22Rv1 (cell line): Measurements from ENCODE around the gene GSG1L.

Source experiments
- H3K27ac ChIP-seq: fragments of 450-650 bp; 2 replicates; pipeline ENCODE4 v1.5.1; 2017
- ZFX ChIP-seq: fragments of 450-650 bp; IDR thresholded peaks from 2 replicates; pipeline ENCODE4 v1.6.1; 2017; ENCODE audit warnings: antibody characterized with exemption, borderline replicate concordance
- TF ChIP-seq, protein P1 (sequence below): fragments of 450-650 bp; IDR thresholded peaks from 2 replicates; pipeline ENCODE4 v1.5.1; 2017; ENCODE audit warnings: mild to moderate bottlenecking

GSG1L gene

DNA sequence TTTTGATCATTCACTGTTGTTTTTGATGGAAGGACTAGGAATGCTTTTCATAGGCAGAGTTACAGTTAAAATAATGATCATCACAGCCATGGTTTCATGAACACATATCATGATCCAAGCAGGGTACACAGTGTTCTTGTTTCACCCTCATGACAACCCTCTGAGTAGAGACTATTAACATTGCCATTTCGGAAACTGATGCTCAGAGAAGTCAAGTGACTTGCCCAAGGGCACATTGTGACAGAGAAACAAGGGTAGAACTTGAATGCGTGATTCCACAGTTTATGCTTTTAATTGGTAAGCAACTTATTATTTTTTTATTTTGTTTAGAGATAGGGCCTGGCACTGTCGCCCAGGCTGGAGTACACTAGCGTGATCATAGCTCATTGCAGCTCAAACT is 311.3 kb downstream of the GSG1L start:
- no peak for TF ChIP-seq ZFX
- TF ChIP-seq, protein P1, sequence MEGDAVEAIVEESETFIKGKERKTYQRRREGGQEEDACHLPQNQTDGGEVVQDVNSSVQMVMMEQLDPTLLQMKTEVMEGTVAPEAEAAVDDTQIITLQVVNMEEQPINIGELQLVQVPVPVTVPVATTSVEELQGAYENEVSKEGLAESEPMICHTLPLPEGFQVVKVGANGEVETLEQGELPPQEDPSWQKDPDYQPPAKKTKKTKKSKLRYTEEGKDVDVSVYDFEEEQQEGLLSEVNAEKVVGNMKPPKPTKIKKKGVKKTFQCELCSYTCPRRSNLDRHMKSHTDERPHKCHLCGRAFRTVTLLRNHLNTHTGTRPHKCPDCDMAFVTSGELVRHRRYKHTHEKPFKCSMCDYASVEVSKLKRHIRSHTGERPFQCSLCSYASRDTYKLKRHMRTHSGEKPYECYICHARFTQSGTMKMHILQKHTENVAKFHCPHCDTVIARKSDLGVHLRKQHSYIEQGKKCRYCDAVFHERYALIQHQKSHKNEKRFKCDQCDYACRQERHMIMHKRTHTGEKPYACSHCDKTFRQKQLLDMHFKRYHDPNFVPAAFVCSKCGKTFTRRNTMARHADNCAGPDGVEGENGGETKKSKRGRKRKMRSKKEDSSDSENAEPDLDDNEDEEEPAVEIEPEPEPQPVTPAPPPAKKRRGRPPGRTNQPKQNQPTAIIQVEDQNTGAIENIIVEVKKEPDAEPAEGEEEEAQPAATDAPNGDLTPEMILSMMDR, result no peak
- H3K27ac ChIP-seq, result no peak overlapping the region

DNA sequence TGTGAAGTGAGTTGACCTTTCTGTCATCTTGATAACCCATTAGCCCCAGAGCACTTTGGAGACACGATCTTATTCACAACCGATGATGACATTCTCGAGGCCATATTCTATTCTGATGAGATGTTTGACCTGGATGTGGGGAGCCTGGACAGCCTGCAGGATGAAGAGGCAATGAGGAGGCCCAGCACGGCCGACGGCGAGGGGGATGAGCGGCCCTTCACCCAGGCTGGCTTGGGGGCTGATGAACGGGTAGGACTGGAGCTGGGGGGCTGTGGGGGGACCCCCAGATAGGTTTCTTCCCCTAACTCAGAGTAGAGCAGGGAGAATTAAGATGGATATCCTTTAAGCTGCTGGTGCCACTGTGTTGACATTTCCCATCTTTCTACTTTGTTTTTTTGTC is 311.8 kb downstream of the GSG1L start:
- no peak for TF ChIP-seq ZFX
- TF ChIP-seq, protein P1, result no peak
- no peak overlapping the region for H3K27ac ChIP-seq

DNA sequence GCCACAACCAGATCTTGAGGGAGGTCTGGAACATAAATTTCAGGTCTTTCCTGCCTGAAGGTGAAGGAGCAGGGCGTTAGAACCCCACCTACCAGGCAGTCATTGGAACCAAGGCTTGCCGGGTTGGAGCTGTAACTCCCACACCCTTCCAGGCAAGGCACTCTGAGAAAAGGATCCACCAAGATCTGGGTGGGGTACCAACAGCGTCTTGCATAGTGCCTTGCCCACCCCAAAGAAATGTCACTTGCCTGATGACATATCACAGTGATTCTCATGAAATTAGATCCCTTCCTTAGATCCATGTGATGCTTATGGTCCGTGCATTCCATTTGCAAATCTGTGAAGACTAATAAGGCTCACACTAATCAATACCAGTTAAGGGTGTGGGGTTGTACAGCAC is 312.3 kb downstream of the GSG1L start:
- TF ChIP-seq ZFX, result no peak
- TF ChIP-seq, protein P1, result no peak
- H3K27ac ChIP-seq, result no peak overlapping the region

DNA sequence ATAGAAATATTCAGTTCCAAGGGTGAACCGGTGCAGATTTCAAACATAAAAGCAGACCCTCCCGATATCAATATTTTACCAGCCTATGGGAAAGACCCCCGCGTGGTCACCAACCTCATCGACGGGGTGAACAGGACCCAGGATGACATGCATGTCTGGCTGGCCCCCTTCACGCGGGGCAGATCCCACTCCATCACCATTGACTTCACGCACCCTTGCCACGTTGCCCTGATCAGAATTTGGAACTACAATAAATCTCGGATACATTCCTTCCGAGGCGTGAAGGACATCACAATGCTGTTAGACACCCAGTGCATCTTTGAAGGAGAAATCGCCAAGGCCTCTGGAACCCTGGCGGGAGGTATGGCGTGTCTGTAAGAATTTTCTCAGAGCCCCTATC is 313.6 kb downstream of the GSG1L start:
- no peak overlapping the region for H3K27ac ChIP-seq
- TF ChIP-seq, protein P1, result no peak
- no peak for TF ChIP-seq ZFX

DNA sequence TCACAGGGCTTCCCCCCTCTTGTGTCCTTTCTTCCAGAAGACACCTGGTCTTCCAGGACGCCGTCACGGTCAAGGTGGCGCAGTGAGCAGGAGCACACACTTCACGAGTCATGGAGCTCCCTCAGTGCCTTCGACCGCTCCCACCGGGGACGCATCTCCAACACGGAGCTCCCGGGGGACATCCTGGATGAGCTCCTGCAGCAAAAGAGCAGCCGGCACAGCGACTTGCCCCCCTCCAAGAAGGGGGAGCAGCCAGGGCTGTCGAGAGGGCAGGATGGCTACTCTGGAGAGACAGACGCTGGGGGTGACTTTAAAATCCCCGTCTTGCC is 314.0 kb downstream of the GSG1L start:
- no peak for TF ChIP-seq ZFX
- TF ChIP-seq, protein P1, result no peak
- H3K27ac ChIP-seq, result no peak overlapping the region

DNA sequence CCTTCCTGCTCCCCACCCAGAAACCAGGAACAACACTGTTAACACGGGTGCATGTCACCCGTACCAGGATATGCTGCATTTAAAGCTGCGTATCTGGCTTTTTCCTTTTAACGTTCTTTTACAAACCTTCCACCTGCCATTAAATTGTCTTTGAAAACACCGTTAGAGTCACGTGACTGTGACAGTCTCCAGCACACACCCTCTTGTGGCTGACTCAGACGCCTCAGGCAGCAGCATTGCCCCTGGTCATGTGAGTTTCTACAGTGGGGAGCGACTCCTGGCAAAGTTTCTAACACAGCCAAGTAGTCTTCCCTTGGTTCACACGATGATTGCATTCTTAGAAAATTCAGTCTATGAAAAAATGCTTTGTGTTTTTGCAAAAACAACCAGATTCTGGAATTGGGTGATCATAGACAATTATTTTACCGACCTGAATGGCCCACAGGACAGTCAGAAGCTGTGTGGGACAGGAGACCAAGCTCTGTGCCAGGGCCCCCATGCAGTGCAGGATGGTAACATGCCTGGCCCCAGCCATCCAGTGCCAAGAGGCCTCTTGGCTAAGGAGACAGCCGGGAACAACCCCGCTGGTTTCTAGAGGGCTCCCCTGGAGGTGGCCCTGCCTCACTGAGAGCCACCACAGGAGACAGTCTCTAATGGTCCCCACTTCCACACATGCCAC is 314.5 kb downstream of the GSG1L start:
- H3K27ac ChIP-seq, result no peak overlapping the region
- no peak for TF ChIP-seq ZFX
- TF ChIP-seq, protein P1, result no peak

DNA sequence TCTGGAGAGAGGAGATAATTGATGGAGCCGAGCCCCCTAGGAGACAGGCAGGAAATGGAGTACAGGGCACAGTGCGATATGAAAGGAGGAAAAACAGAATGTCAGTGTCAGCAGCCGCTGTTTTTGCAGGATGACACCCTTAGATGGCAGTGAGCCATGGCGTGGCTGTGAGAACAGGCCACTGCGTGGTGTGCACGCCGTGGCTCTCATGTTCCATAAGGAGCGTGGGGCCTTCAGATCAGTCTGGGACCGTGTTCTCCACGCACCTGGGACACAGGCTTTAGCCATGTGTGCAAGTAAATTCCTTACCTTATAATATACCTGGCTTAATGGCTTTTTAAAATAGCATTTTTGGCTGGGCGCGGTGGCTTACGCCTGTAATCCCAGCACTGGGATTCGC is 315.6 kb downstream of the GSG1L start:
- TF ChIP-seq ZFX, result no peak
- TF ChIP-seq, protein P1, result no peak
- H3K27ac ChIP-seq, result no peak overlapping the region
